Hypothalamus (tissue), 51 donors: ENCODE data around the gene LXN.

Experiments
- DNase-seq, 51 donors: peaks; one replicate each; lab custom pipeline; 2025; lab: John Stamatoyannopoulos, UW

The LXN gene

DNA sequence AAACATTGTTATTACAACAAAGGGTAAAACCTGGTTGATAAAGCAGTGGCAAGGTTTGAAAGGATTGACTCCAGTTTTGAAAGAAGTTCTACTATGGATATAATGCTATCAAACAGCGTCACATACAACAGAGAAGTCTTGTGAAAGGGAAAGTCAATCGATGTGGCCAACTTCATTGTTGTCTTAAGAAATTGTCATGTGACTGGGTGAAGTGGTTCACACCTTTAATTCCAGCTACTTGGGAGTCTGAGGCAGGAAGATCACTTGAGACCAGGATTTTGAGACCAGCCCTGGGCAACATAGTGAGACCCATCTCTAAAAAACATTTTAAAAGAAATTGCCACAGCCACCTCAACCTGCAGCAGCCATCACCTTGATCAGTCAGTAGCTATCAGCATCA is 6.2 kb upstream of the LXN start:
- no peak for DNase-seq

- no peak for DNase-seq
Observed at GRCh38 chr3:158671821-158672214, 630 bp downstream of the LXN start.

DNA sequence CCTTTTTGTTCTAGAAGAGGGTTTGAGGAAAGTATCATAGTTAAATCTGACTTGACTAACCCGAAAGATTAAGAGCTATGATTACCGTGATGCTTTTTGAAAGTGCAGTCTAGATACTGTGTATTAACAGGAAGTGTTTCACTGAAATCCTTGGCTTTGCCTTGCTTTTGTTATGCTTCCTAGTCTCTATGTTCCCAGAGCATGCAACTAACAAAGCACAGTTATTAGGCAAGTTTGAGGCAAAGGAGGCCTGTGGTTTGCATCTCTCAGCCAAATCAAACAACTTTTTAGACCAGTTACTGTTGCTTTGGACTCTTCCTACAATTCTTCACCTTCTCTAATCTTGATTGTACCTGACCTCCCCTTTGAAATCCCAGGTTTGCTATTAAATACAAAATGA is 3.9 kb downstream of the LXN start:
- DNase-seq: no peak

GRCh38 chr3:158666416-158666815 is 6.0 kb downstream of the LXN start:
- DNase-seq: no peak

GRCh38 chr3:158663832-158664231 is 8.6 kb downstream of the LXN start:
- DNase-seq: no peak

GRCh38 chr3:158663246-158663645 is 9.2 kb downstream of the LXN start:
- no peak for DNase-seq

DNA sequence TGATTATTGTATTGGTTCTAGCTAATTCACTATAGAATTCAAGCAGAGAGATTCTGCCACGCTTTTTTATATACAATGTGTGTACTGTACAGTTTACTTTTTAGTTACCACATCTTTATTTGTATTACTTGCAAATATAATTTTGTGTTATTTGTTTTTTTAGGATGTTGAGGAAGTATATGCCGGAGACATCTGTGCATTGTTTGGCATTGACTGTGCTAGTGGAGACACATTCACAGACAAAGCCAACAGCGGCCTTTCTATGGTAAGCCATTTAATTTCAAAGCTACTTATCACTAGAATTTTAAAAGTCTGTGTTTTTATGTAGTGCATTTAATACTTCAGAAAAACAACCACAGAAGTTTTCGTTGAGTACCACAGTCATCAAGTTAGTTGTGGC is 11.7 kb downstream of the LXN start:
- no peak for DNase-seq

GRCh38 chr3:158659454-158660237 is 12.8 kb downstream of the LXN start:
- peak in 30 of 51 donors; percentile 0 to 58 (median 10) for DNase-seq

DNA sequence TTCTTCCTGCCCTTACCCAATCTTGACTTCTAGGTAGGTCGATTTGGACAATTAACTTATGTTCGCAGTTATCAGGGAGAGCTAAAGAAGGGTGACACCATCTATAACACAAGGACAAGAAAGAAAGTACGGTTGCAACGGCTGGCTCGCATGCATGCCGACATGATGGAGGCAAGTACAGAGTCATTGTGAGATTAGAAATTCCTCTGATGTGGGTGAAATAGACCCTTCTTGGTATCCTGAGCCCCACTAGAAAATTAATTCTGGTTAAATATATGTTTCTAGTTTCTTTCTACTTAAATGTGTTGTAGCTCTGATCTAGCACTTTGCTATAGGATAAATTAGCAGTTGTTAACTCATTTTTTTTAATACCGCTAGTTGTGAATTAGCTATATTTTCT is 13.6 kb downstream of the LXN start:
- no peak for DNase-seq

- DNase-seq: no peak
Observed at GRCh38 chr3:158652463-158652862, 20.0 kb downstream of the LXN start.

- DNase-seq: no peak
Observed at GRCh38 chr3:158651192-158651591, 21.3 kb downstream of the LXN start.

DNA sequence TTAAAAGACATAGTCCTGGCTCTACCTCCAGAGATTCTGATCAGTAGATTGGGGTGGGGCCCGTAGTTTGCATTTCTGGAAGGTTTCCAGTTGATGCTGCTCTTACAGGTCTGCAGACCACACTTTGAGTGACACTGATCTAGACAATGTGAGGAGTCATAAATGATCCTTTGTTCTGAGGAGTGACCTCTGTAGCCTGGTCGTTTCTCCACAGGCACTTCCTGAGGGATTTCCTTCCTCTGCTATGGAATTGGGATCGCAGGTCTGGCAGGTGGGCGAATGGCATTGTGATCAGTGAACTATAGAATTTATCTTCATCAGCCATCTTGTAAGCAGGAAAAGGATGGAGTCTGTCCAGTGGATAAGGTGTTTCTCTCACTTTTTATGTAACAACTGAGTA is 22.7 kb downstream of the LXN start:
- no peak for DNase-seq

GRCh38 chr3:158644345-158644908 is 28.0 kb downstream of the LXN start, which contains the start of gene GFM1:
TSS of gene GFM1 (plus strand) at chr3:158644527. CDS start at chr3:158644635, 108 bp downstream.
- peak; percentile 48 to 96 (median 87) for DNase-seq

GRCh38 chr3:158642474-158643210 is 29.8 kb downstream of the LXN start:
- DNase-seq: no peak

- no peak for DNase-seq
Observed at GRCh38 chr3:158642005-158642404, 30.4 kb downstream of the LXN start.

- DNase-seq: no peak
Observed at GRCh38 chr3:158640646-158641045, 31.8 kb downstream of the LXN start.

- DNase-seq: no peak
Observed at GRCh38 chr3:158631981-158632380, 40.5 kb downstream of the LXN start.

DNA sequence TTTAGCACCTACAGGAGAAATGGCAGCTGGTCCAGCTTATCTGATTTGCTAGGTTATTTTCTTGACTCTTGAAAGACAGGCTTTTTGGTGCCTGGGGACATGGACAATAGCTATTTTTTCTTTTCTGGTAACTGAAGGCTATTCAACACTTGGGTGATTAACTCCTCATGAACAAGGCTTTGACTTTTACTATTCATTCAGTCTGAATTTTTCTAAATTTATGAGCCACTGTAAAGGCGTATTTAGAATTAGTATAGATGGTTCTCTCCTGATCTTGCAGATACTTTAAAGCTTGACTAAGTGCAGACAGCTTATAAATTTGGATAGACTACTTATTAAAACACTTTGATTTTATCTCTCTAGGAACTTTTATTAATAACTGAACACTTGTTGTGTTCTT is 46.6 kb downstream of the LXN start:
- no peak for DNase-seq

- no peak for DNase-seq
Observed at GRCh38 chr3:158617982-158618875, 54.2 kb downstream of the LXN start.
